Mucosa of stomach (tissue), 1 donor: ENCODE data around the gene COMMD9.

Source experiments
- H3K27me3 ChIP-seq: one replicate; pipeline ENCODE4 v1.7.0; 2013; ENCODE audit warnings: mild to moderate bottlenecking, low read length; ENCODE audit not compliant: control insufficient read depth, insufficient read depth
- H3K36me3 ChIP-seq: one replicate; pipeline ENCODE4 v1.7.0; 2013; ENCODE audit warnings: low read length; ENCODE audit not compliant: control insufficient read depth, insufficient read depth
- H3K4me1 ChIP-seq: one replicate; pipeline ENCODE4 v1.7.0; 2013; ENCODE audit warnings: mild to moderate bottlenecking, low read length; ENCODE audit not compliant: control insufficient read depth, insufficient read depth
- H3K4me3 ChIP-seq: one replicate; pipeline ENCODE4 v1.7.0; 2013; ENCODE audit warnings: low read length
- H3K9ac ChIP-seq: one replicate; pipeline ENCODE4 v1.7.0; 2013; ENCODE audit warnings: mild to moderate bottlenecking, low read length, moderate library complexity
- H3K9me3 ChIP-seq: one replicate; pipeline ENCODE4 v1.7.0; 2013; ENCODE audit warnings: mild to moderate bottlenecking, low read length, moderate library complexity; ENCODE audit not compliant: control insufficient read depth
- donor health status: Pancreatic carcinoma.

Gene COMMD9

DNA sequence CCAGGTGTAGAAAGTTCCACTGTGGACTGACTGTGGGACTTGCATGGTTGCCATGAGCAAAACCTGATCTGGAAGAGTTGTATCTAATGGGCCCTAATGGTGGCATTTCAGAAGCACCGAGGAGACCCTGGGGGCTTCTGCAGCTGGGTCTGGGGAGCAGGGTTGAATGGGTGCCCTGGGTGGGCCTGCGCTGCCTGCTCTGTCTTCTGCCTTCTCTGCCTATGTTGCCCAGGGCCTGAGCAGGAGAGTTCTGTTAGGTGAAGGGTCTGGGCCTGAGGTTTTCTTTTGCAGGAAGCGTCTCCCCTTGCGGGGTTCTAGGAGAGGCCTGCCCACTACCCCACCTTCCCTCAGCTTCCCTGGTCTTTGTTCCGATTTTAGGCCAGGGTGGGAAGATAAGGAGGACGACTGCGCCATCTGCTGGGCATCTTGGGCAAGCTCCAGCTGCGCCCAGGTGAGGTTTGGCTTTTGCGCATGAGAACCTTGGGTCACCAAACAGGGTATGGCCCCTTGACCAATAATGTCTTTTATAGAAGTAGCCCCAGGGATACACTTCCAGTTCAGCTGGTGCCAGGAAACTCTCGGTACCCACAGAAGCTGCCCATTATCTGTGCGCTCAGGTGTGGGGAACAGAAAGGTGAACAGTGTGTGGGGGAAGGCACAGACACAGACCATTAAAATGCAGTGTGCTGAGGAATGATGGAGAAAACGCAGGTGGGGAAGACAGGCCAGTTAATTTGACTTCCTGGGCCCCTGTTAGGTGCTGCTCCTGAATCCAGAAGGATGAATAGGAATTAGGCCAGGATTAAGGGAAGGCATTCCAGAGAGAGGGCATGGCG lies 23.2 kb downstream of the COMMD9 start:
- Histone ChIP-seq H3K4me3 (no peak overlapping the region), H3K9ac (no peak overlapping the region), H3K27me3 (no peaks in the 10 kb centered on the region), H3K9me3 (no peaks in the 10 kb centered on the region), H3K4me1 (no peaks in the 10 kb centered on the region), H3K36me3 (no peaks in the 10 kb centered on the region)

DNA sequence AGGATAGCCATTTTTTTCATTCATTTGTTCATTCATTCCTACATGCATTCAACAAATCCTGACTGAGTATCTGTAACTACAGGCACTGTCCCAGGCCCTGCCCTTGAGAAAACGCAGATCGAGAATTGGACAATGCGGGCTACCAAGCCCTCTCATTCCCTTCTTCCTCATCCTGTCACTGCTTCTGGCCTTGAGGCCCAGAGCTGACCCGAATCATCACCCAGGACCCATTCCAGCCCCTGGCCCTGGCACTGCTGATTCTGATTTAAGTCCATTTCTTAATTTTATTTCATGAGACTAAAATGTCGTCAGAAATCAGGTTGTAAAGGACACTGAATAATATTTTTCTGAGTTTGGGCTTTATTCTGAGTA lies 24.3 kb downstream of the COMMD9 start:
- Histone ChIP-seq H3K9ac (no peak overlapping the region), H3K27me3 (no peaks in the 10 kb centered on the region), H3K4me3 (no peak overlapping the region), H3K9me3 (no peaks in the 10 kb centered on the region), H3K36me3 (no peaks in the 10 kb centered on the region), H3K4me1 (no peaks in the 10 kb centered on the region)

DNA sequence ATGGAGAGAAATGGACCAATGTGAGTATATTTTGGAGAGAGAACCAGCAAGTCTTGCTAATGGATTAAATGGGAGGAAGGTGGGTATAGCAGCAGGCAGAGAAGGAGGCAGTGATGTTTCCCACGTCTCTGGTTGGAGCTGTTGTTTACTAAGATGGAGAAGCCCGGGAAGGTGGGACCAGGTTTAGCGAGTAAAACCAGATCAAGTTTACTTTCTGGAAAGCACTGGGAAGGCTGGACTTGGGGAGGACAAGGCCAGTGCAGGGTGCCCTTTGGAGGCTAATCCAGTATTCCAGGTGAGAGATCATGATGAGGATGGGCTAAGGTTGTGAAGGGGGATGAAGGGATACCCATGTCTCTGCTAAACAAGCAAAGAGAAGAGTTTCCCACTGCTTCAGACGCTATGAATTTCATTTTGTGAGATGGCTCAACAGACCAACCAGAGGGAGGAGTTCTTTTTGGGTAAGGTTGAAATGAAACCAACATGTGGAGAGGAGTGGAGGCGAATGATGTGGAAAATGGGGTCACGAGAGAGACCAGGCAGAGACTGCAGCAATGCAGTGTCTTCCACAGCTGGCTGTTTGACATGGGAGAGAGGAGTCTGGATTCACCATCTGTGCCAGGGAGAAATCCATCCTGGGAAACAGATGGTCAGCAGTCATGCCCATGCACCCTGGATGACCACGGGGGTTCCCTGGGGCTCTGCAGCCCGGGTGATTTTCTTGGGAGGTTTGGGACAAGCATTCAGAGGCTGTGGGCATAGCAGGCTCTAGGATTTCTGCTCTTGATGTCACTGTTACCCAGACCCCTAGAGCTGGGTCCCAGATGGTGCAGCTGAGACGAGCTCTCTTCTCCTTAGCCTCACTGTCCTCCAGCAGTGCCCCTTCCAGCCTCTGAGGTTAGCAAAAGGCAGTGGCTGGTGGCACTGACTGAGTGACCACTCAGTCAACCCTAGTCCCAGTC lies 24.9 kb downstream of the COMMD9 start:
- H3K9ac ChIP-seq, result no peak overlapping the region
- no peaks in the 10 kb centered on the region for H3K9me3 ChIP-seq
- no peaks in the 10 kb centered on the region for H3K36me3 ChIP-seq
- H3K4me1 ChIP-seq, result no peaks in the 10 kb centered on the region
- no peak overlapping the region for H3K4me3 ChIP-seq
- H3K27me3 ChIP-seq, result peaks cover 2% of the 10 kb centered on the region

DNA sequence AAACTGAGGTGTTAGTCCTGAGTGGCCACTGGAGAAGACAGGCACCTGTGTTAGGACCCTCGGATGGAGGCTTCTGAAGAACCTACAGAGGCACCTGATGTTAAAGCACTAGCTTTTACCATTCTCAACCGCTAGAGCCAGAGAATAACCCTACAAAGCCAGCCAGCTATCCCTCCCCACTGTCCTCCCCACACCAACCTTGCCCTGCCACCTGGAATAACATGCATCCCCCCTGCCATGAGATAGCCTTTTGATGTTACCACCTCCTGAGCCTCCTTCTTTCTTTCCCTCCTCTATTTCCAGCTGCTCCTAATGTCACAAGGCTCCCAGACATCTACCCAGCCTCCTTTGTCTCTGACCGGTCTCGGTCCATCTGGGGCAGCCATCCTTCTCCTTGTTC lies 28.1 kb downstream of the COMMD9 start:
- H3K27me3 ChIP-seq, result peaks cover 6% of the 10 kb centered on the region
- no peak overlapping the region for H3K4me3 ChIP-seq
- no peaks in the 10 kb centered on the region for H3K9me3 ChIP-seq
- no peaks in the 10 kb centered on the region for H3K36me3 ChIP-seq
- no peak overlapping the region for H3K9ac ChIP-seq
- H3K4me1 ChIP-seq, result no peaks in the 10 kb centered on the region

DNA sequence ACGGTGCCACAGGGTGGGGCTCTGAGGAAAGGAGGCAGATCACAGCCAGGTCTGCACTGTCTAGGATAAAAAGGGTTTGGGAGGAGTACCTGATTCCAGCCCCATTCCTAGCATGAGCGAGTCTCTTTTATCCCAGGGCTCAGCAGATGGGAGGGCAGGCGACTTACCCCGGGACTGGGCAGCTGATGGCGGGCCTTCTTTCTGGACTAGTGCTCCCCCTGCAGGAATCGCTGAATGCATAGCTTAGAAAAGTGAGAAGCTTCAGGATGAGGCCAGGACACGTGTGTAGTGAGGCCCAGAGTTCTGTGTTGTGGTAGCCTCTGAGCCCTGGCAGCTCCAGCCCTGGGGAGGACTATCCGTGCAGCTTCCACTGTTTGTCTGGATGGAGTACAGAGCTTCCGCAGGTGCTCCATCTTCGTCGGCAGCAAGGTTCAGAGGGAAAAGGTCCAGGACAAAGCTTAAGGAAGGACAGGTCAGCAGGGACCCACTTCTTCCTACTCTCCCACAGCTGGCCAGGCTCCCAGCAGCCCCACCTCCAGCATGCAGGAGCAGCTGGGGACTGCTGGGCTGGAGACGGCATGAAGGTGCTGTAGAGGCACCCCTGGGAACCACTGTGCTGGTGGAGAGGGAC lies 30.4 kb downstream of the COMMD9 start:
- Histone ChIP-seq H3K36me3 (no peaks in the 10 kb centered on the region), H3K9me3 (no peaks in the 10 kb centered on the region), H3K9ac (no peak overlapping the region), H3K4me1 (no peaks in the 10 kb centered on the region), H3K4me3 (no peak overlapping the region), H3K27me3 (peaks cover 6% of the 10 kb centered on the region)

DNA sequence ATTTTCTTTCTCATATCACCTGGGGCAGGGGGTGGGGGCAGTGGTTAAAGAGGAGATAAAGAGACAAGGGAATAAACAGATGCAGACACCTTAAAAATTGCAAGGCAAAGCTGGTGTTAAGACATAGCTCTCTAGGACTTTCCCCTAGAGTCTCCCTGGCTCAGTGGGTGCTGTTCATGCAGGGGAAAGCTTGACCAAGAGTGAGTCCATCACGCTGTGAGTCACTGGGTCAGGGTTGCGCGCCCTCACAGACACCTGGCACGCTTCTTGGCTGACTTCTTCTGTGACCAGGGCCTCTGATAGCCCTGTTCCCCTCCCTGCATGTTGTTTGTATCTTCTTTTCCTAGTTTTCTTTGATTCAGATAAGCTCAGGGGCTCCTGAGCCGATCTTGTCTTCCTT lies 31.9 kb downstream of the COMMD9 start:
- no peaks in the 10 kb centered on the region for H3K36me3 ChIP-seq
- no peak overlapping the region for H3K4me3 ChIP-seq
- no peaks in the 10 kb centered on the region for H3K4me1 ChIP-seq
- no peak overlapping the region for H3K9ac ChIP-seq
- H3K27me3 ChIP-seq, result peaks cover 6% of the 10 kb centered on the region
- no peaks in the 10 kb centered on the region for H3K9me3 ChIP-seq

DNA sequence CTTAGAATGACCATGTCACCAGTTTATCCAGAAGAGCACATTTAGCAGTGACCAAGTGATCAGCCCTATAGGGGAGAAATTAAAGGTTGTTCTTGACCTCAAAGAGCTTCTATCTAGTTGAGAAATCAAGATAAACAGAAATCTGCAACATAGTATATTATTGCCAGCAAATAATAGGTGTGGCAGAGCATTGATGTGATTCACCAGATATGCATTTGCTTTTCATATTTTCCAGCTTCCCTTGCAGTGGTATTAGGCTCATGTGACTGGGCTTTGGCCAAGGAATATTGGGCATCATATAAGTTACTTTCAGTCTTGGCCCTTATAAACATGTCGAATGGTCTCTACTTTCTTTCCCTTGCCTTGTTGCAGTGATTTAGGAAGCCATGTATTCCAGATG lies 34.5 kb downstream of the COMMD9 start:
- no peaks in the 10 kb centered on the region for H3K9me3 ChIP-seq
- no peaks in the 10 kb centered on the region for H3K36me3 ChIP-seq
- H3K4me1 ChIP-seq, result no peaks in the 10 kb centered on the region
- peaks cover 9% of the 10 kb centered on the region for H3K27me3 ChIP-seq
- no peak overlapping the region for H3K4me3 ChIP-seq
- H3K9ac ChIP-seq, result no peak overlapping the region

DNA sequence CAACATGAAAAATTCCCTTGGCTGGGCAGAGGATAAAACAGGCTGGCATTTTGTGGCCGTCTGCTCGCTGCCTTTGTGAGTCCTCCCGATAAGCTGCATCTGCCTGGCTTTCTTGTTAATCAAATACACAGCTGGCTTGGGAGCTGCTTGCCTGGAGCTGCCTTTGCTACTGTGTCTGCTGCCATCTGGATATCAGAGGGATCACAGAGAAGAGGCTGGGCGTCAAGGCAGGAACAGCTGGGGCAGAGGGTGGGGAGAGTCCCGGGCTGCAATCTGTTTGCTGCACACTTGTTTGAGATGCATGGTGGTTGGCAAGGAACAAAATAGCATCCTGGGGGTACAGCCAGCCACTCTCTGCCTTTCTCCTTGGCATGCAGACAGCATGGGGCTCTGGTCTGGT lies 36.0 kb downstream of the COMMD9 start:
- H3K27me3 ChIP-seq, result peaks cover 3% of the 10 kb centered on the region
- H3K4me1 ChIP-seq, result no peaks in the 10 kb centered on the region
- no peaks in the 10 kb centered on the region for H3K36me3 ChIP-seq
- H3K9me3 ChIP-seq, result no peaks in the 10 kb centered on the region
- no peak overlapping the region for H3K4me3 ChIP-seq
- no peak overlapping the region for H3K9ac ChIP-seq

DNA sequence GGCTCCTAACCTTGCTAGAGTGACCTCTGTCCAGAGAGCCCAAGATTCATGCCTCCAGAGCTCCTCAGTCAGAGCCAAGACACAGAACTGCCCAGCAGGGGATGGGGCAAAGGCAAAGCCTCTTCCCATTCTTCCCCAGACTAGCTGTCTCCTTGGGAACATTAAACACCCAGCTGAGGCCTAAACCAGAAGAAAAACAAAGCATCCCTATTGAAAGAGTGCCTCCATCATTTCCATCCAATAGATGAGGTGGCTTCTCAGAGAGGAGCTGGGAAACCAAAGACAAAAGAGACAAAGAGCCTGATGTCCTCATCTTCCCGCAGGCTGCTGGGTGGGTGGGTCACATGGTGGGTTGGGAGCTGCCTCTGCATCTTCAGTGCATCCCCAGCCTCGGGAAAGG lies 37.4 kb downstream of the COMMD9 start:
- Histone ChIP-seq H3K27me3 (peaks cover 3% of the 10 kb centered on the region), H3K4me1 (no peaks in the 10 kb centered on the region), H3K9me3 (no peaks in the 10 kb centered on the region)

DNA sequence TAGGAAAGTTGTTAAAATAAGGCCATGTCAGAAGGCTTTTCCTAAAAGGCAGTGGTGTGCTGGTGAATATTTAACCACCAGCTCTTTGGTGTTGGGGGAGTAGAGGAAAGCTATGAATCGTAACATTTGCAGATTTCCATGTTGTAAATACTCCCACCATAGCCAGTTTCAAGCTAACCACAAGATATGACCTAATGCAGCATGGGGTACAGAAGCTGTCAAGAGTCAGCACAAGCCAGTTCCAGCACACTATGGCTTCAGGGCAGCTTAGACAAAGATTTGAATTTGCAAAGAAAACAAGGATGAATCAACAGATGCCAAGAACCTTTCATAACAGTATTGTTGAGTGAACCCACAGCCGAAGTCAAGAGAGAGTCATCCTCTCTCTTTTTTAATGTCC lies 40.0 kb downstream of the COMMD9 start:
- Histone ChIP-seq H3K36me3 (no peaks in the 10 kb centered on the region), H3K9ac (no peak overlapping the region), H3K4me1 (no peaks in the 10 kb centered on the region), H3K9me3 (no peaks in the 10 kb centered on the region), H3K27me3 (peaks cover 3% of the 10 kb centered on the region), H3K4me3 (no peak overlapping the region)

More for the DNA sequence above, 37.4 kb downstream of the COMMD9 start:
- H3K9ac ChIP-seq, result no peak overlapping the region
- H3K4me3 ChIP-seq, result no peak overlapping the region
- H3K36me3 ChIP-seq, result no peaks in the 10 kb centered on the region

DNA sequence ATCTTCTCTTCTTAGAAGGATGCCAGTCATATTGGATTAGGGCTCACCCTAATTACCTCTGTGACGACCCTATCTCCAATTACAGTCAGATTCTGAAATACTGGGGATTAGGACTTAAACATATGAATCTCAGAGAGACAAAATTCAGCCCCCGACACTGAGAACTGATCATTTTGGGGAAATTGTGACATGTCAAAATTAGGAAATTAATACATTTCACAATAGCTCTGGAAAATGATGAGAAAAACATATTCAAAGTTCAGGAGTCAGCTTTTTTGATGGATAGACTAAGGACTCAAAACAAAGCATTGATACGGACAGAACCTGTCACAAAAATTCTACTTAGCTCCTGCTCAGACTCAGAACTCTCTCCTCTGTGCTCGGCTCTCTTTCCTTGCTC lies 40.8 kb downstream of the COMMD9 start:
- Histone ChIP-seq H3K4me1 (no peaks in the 10 kb centered on the region), H3K27me3 (peaks cover 3% of the 10 kb centered on the region), H3K9ac (no peak overlapping the region), H3K4me3 (no peak overlapping the region), H3K9me3 (no peaks in the 10 kb centered on the region), H3K36me3 (no peaks in the 10 kb centered on the region)

DNA sequence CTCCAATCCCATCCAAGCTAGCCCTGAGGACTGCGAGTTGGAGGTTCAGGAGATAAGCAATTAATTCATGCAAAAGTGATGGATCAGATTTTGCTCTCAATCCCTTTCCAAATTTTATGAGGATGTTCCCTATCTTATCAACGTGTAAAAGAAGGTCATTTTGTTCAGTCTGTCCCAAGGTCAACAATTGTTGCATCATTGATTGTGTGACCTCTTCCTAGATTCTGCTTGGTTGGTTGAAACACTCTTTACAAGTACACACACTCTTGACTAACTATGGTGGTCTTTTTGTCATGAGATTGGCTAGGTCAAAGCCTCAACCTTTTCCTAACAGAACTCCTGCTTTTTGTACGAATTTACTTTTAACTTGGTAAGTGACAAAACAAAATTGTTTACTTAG lies 41.7 kb downstream of the COMMD9 start:
- no peak overlapping the region for H3K4me3 ChIP-seq
- no peaks in the 10 kb centered on the region for H3K9me3 ChIP-seq
- no peaks in the 10 kb centered on the region for H3K4me1 ChIP-seq
- peaks cover 3% of the 10 kb centered on the region for H3K27me3 ChIP-seq
- no peak overlapping the region for H3K9ac ChIP-seq
- H3K36me3 ChIP-seq, result no peaks in the 10 kb centered on the region
